ENCODE data around the gene LEPR.

Gene LEPR

GRCh38 chr1:65409816-65410326 lies 10.6 kb upstream of the LEPR start:
- DNase-seq, result no peak

GRCh38 chr1:65412256-65412983 lies 8.0 kb upstream of the LEPR start:
- no peak for DNase-seq

GRCh38 chr1:65412984-65413375 lies 7.5 kb upstream of the LEPR start:
- no peak for DNase-seq

- no peak for DNase-seq
Measured at GRCh38 chr1:65414538-65414937, 5.9 kb upstream of the LEPR start.

- no peak for DNase-seq
Measured at GRCh38 chr1:65416767-65417166, 3.7 kb upstream of the LEPR start.

GRCh38 chr1:65417729-65418128 lies 2.7 kb upstream of the LEPR start:
- no peak for DNase-seq

- no peak for DNase-seq
Measured at GRCh38 chr1:65418522-65419185, 1.8 kb upstream of the LEPR start.

- DNase-seq, result peak; percentile 97
Measured at GRCh38 chr1:65419681-65420589, 533 bp upstream of the LEPR start.

- DNase-seq, result peak; percentile 44
Measured at GRCh38 chr1:65421351-65422025, 1.0 kb downstream of the LEPR start.

GRCh38 chr1:65422241-65423203 lies 2.1 kb downstream of the LEPR start:
- DNase-seq, result no peak

- DNase-seq, result no peak
Measured at GRCh38 chr1:65423884-65424572, 3.6 kb downstream of the LEPR start.

GRCh38 chr1:65424573-65424889 lies 4.1 kb downstream of the LEPR start:
- DNase-seq, result no peak

GRCh38 chr1:65425006-65425405 lies 4.5 kb downstream of the LEPR start:
- no peak for DNase-seq

- no peak for DNase-seq
Measured at GRCh38 chr1:65425697-65426096, 5.2 kb downstream of the LEPR start.

- DNase-seq, result no peak
Measured at GRCh38 chr1:65429078-65429477, 8.6 kb downstream of the LEPR start.

GRCh38 chr1:65429806-65430205 lies 9.3 kb downstream of the LEPR start:
- DNase-seq, result no peak

GRCh38 chr1:65431111-65431705 lies 10.7 kb downstream of the LEPR start:
- DNase-seq, result peak; percentile 36

- no peak for DNase-seq
Measured at GRCh38 chr1:65432918-65433317, 12.4 kb downstream of the LEPR start.

GRCh38 chr1:65434255-65434654 lies 13.8 kb downstream of the LEPR start:
- DNase-seq, result no peak

- DNase-seq, result no peak
Measured at GRCh38 chr1:65434760-65435159, 14.3 kb downstream of the LEPR start.

GRCh38 chr1:65435987-65436386 lies 15.5 kb downstream of the LEPR start:
- no peak for DNase-seq
